Spinal cord (tissue), 10 donors: ENCODE results near the gene FOXD4L1. TPM values are rescaled to one million over a fixed set of nuclear protein-coding genes. Genes with fewer than 3 reads are reported as not detected.
"Not testable (repeated sequence)": the region's sequence is repeated elsewhere in the genome, so short reads cannot be mapped to it uniquely, and the experiment has no call there.

ENCODE experiments used
- DNase-seq, 6 donors: peaks; one replicate each; pipeline versions ENCODE4 v3.0.0 to v3.0.0-alpha.2; 2013 to 2015; ENCODE audit warnings: low spot score in 6 of 6, low read depth in 4 of 6
- H3K27ac ChIP-seq: one replicate; pipeline ENCODE4 v1.5.1; 2013; ENCODE audit warnings: low read depth, low read length, control low read depth
- H3K27me3 ChIP-seq: one replicate; pipeline ENCODE4 v1.6.1; 2013; ENCODE audit warnings: low read length; ENCODE audit not compliant: control insufficient read depth, insufficient read depth
- H3K36me3 ChIP-seq: one replicate; pipeline ENCODE4 v1.6.1; 2013; ENCODE audit warnings: low read length; ENCODE audit not compliant: control insufficient read depth, insufficient read depth
- H3K4me1 ChIP-seq: one replicate; pipeline ENCODE4 v1.6.1; 2013; ENCODE audit warnings: low read length; ENCODE audit not compliant: control insufficient read depth, insufficient read depth
- H3K4me3 ChIP-seq: one replicate; pipeline ENCODE4 v1.5.1; 2013; ENCODE audit warnings: low read depth, low read length, control low read depth
- H3K9me3 ChIP-seq: one replicate; pipeline ENCODE4 v1.6.1; 2013; ENCODE audit warnings: low read length; ENCODE audit not compliant: control insufficient read depth, insufficient read depth
- WGBS: methylation state at CpG from one replicate; pipeline ENCODE4 v1.1.5; 2013; ENCODE audit warnings: missing lambda C conversion rate; ENCODE audit not compliant: insufficient coverage; 5-methylcytosine and 5-hydroxymethylcytosine counted together
- polyA plus RNA-seq, 2 donors: library from polyadenylated mRNA; unstranded; fragments of 120-200 nt; gene quantifications; one replicate each; pipeline ENCODE4 v1.2.1, GENCODE V29; 2013; ENCODE audit not compliant: insufficient read length in 2 of 2
- total RNA-seq, 2 donors: library from RNA; depleted of rRNA in 1 of 2; stranded (reverse); fragments of 120-200 nt in 1 of 2; fragments of >200 nt in 1 of 2; gene quantifications; one replicate each; pipeline versions ENCODE4 v1.2.3 to v1.2.4, GENCODE V29; 2013 to 2014
- donor health status: healthy.

Gene FOXD4L1
- total and polyA plus RNA-seq, 4 donors: 0.10 to 1.6 (median 0.86) TPM

GRCh38 chr2:113520837-113521236 lies 22.4 kb downstream of the FOXD4L1 start:
- not testable (repeated sequence) for H3K9me3 ChIP-seq, H3K36me3 ChIP-seq, H3K4me3 ChIP-seq, H3K27me3 ChIP-seq, DNase-seq, H3K27ac ChIP-seq, H3K4me1 ChIP-seq
- 94% methylated on average over 6 of the region's 6 CpGs for WGBS

GRCh38 chr2:113521492-113521891 lies 23.0 kb downstream of the FOXD4L1 start:
- H3K27ac ChIP-seq, H3K9me3 ChIP-seq, H3K36me3 ChIP-seq, H3K4me1 ChIP-seq, DNase-seq, H3K4me3 ChIP-seq, H3K27me3 ChIP-seq: not testable (repeated sequence)
- WGBS: no CpG with 5 or more reads among the region's 5 CpGs

DNA sequence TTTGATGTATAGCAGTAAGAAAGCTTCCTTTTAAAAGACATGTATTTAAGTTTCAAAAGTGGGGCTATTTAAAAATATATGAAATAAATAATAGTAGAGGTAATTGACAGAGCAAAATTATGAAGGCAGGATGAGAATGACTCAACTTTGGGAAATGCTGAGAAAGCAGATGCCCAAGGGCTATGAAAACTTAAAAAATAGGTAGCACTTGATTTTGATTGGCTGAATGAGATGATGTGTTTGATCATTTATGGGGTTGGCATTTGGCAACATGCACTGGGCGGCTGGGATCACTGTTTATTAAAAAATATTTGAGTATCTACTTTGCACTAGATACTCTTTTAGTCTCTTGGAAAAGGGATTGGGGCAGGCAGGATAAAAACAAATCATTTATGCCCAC lies 26.5 kb downstream of the FOXD4L1 start:
- no CpG with 5 or more reads among the region's 1 CpG for whole genome bisulfite sequencing
- not testable (repeated sequence) for H3K36me3 ChIP-seq, H3K4me1 ChIP-seq, H3K27ac ChIP-seq, H3K4me3 ChIP-seq, H3K9me3 ChIP-seq, DNase-seq, H3K27me3 ChIP-seq

GRCh38 chr2:113527350-113528045 lies 29.0 kb downstream of the FOXD4L1 start:
- DNase-seq: not testable (repeated sequence)

GRCh38 chr2:113528126-113528525 lies 29.7 kb downstream of the FOXD4L1 start:
- H3K4me3 ChIP-seq: not testable (repeated sequence)

More at GRCh38 chr2:113527350-113528045, 29.0 kb downstream of the FOXD4L1 start:
- H3K9me3 ChIP-seq, H3K4me1 ChIP-seq, H3K4me3 ChIP-seq, H3K36me3 ChIP-seq, H3K27me3 ChIP-seq, H3K27ac ChIP-seq: not testable (repeated sequence)
- WGBS: no CpG with 5 or more reads among the region's 12 CpGs

GRCh38 chr2:113528904-113529303 lies 30.4 kb downstream of the FOXD4L1 start:
- no CpG with 5 or more reads among the region's 3 CpGs for WGBS
- H3K4me3 ChIP-seq, H3K4me1 ChIP-seq, DNase-seq, H3K36me3 ChIP-seq, H3K9me3 ChIP-seq, H3K27me3 ChIP-seq, H3K27ac ChIP-seq: not testable (repeated sequence)

More at GRCh38 chr2:113528126-113528525, 29.7 kb downstream of the FOXD4L1 start:
- H3K36me3 ChIP-seq, H3K27me3 ChIP-seq, H3K4me1 ChIP-seq, DNase-seq, H3K27ac ChIP-seq, H3K9me3 ChIP-seq: not testable (repeated sequence)
- WGBS: no CpG with 5 or more reads among the region's 5 CpGs

DNA sequence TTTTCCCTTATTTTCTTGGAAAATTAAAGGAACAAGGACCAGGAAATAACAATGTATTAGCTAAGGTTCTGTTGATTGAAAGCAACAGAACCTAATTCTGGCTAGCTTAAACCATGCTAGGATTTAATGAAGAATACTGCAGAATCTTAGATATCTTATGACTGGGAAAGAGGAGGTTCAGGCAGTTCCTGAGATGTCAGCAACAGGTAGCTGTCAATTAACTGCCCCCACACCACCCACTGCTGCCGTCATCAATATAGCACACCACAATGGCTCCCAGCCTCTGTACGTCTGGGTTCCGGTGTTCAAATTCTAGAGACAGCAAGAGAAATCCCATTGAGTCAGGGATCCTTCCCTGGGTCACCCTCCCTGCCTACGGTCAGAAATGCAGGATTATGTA lies 34.5 kb downstream of the FOXD4L1 start:
- H3K36me3 ChIP-seq, H3K9me3 ChIP-seq, H3K4me3 ChIP-seq, H3K4me1 ChIP-seq, DNase-seq, H3K27me3 ChIP-seq, H3K27ac ChIP-seq: not testable (repeated sequence)
- no CpG with 5 or more reads among the region's 4 CpGs for WGBS

GRCh38 chr2:113536573-113536972 lies 38.1 kb downstream of the FOXD4L1 start:
- not testable (repeated sequence) for H3K36me3 ChIP-seq, H3K4me3 ChIP-seq, DNase-seq, H3K9me3 ChIP-seq, H3K27me3 ChIP-seq, H3K4me1 ChIP-seq, H3K27ac ChIP-seq
- no CpG with 5 or more reads among the region's 6 CpGs for whole genome bisulfite sequencing

DNA sequence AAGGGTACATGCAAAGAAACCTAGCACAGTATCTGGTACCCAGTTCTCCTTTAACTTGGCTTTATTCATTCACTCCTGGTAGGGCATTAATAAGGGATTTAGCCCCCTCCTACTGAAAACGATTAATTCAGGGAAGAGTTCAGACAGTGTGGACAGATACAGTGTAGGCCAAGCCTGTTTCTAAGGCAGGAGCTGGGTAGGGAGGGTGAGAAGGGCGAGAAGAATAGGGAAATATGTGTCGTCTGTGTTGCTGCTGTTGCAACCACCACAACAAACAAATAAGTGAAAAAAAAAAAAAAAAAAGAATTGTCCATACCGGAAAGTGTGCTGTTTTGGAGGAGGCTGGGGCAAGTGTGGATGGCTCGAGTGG lies 42.4 kb downstream of the FOXD4L1 start:
- H3K27me3 ChIP-seq, H3K27ac ChIP-seq, DNase-seq, H3K36me3 ChIP-seq, H3K4me3 ChIP-seq, H3K4me1 ChIP-seq, H3K9me3 ChIP-seq: not testable (repeated sequence)
- WGBS: no CpG with 5 or more reads among the region's 5 CpGs

DNA sequence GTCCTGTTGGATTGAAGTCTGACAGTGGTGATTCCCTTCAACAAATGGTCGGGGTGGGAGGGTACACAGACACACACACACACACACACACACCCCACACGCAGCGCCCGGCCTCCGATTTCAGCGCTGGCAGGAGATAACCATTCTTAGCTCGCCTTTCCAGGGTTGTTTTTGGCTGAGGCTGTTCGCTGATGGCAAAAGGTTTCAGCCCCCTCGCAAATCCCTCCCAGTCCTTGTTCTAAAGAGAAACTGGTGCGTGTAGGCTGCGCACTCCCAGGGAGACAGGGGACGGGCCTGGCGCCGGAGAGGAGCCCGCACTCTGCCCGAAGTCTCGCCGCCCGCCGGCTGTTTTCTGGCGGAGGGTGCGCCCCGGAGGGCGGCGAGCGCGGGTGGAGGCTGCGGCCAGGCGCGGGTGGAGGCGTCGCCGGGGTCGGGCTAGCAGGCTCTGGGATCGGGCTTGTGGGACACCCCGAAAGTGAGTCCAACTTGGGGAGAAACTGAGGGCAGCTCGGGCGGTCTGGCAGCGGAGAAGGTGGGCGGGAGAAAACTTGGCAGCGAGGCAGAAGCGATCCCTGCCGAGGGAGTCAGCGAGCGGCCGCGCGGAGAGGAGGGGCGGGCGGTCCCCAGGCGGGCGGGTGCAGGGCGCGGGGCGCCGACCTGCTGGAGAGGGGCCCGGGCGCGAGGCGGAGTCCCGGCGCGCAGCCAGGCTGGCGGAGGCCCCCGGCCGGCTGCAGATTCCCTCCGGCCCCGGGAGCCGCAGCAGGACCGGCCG lies 42.9 kb downstream of the FOXD4L1 start:
- H3K4me1 ChIP-seq, H3K36me3 ChIP-seq, H3K27me3 ChIP-seq, H3K9me3 ChIP-seq: not testable (repeated sequence)
- under 1% methylated on average over 65 of the region's 71 CpGs for WGBS
- H3K27ac ChIP-seq: peak overlapping the region; percentile 25
- peak in 2 of 6 donors; percentile 15 to 53 for DNase-seq
- peak overlapping the region; percentile 35 for H3K4me3 ChIP-seq
